Kidney (tissue), 14 donors: ENCODE measurements around the gene SOWAHA. TPM values are rescaled to one million over a fixed set of nuclear protein-coding genes. Genes with fewer than 3 reads are reported as not detected.
A peak's percentile ranks its signal among the peaks of the same experiment; 100 is the strongest.

Experiments
- DNase-seq, 5 donors: peaks; one replicate each; pipeline ENCODE4 v3.0.0-alpha.2; 2013 to 2020
- FAIRE-seq: peaks from 2 replicates; lab custom pipeline; 2012; peaks lifted over from hg19 to GRCh38; lab: Jason Lieb, UNC
- H3K27ac ChIP-seq, 2 donors: one replicate each; pipeline ENCODE4 v1.7.0; 2013; ENCODE audit warnings: low read depth in 2 of 2, low read length in 2 of 2, inconsistent platforms in 1 of 2
- H3K27me3 ChIP-seq: one replicate; pipeline ENCODE4 v1.7.1; 2013; ENCODE audit warnings: low read length, inconsistent platforms; ENCODE audit not compliant: control insufficient read depth, insufficient read depth
- H3K36me3 ChIP-seq, 3 donors: one replicate each; pipeline versions ENCODE4 v1.7.0 to v1.7.1; 2013; ENCODE audit warnings: low read length in 3 of 3, control low read depth in 1 of 3, inconsistent platforms in 1 of 3; ENCODE audit not compliant: insufficient read depth in 3 of 3, control insufficient read depth in 2 of 3
- H3K4me1 ChIP-seq, 3 donors: one replicate each; pipeline versions ENCODE4 v1.7.0 to v1.7.1; 2013; ENCODE audit warnings: low read length in 3 of 3, inconsistent platforms in 1 of 3, low read depth in 1 of 3; ENCODE audit not compliant: control insufficient read depth in 2 of 3, insufficient read depth in 2 of 3
- H3K4me3 ChIP-seq, 3 donors: one replicate each; pipeline versions ENCODE4 v1.7.0 to v1.8.1; 2013; ENCODE audit warnings: low read length in 3 of 3, control low read depth in 1 of 3, inconsistent platforms in 1 of 3
- H3K9ac ChIP-seq, 3 donors: one replicate each; pipeline versions ENCODE4 v1.7.0 to v1.7.1; 2013; ENCODE audit warnings: low read length in 3 of 3, control low read depth in 1 of 3, inconsistent platforms in 1 of 3
- H3K9me3 ChIP-seq, 3 donors: one replicate each; pipeline versions ENCODE4 v1.7.0 to v1.7.1; 2013; ENCODE audit warnings: low read length in 3 of 3, control low read depth in 1 of 3, inconsistent platforms in 1 of 3; ENCODE audit not compliant: control insufficient read depth in 2 of 3, insufficient read depth in 1 of 3
- intact Hi-C: fragments of 100-400 bp; cut with DNase I; formaldehyde crosslinking; loops from one replicate; pipeline ENCODE4 v1.11.1; 2022
- polyA plus RNA-seq: library from polyadenylated mRNA; stranded (reverse); fragments of 350-450 nt; fragmentation: Illumina TruSeq; extraction: RNeasy Lipid Tissue Mini Kit (QIAGEN cat#74804); gene quantifications from one replicate; pipeline ENCODE4 v1.2.3, GENCODE V29; 2014; ENCODE audit warnings: low read depth, low replicate concordance; ENCODE audit not compliant: insufficient read depth
- total RNA-seq: library from RNA; stranded (reverse); fragmentation: NEBNext Ultra II Directional; extraction: Animal tissue kit (Norgen Biotek cat#: 25700); gene quantifications from one replicate; pipeline ENCODE4 v1.2.1, GENCODE V29; 2021
- TF ChIP-seq, protein P1 (sequence below): IDR thresholded peaks from 3 replicates; pipeline ENCODE4 v1.5.1; 2012; ENCODE audit warnings: mild to moderate bottlenecking, moderate library complexity, borderline replicate concordance; ENCODE audit not compliant: insufficient read depth; ENCODE audit errors: extremely low read depth
- donor health status: control.
- donor health status: control.
- donor health status: control.
- donor health status: control.
- donor health status: control.
- donor health status: DM: yes; HTN: yes; CAD: no.
- donor health status: Normal renal cell carcinoma (clear cell type).

The SOWAHA gene
- total and polyA plus RNA-seq, 2 donors from 2014 or later: 4.1 to 7.1 TPM

DNA sequence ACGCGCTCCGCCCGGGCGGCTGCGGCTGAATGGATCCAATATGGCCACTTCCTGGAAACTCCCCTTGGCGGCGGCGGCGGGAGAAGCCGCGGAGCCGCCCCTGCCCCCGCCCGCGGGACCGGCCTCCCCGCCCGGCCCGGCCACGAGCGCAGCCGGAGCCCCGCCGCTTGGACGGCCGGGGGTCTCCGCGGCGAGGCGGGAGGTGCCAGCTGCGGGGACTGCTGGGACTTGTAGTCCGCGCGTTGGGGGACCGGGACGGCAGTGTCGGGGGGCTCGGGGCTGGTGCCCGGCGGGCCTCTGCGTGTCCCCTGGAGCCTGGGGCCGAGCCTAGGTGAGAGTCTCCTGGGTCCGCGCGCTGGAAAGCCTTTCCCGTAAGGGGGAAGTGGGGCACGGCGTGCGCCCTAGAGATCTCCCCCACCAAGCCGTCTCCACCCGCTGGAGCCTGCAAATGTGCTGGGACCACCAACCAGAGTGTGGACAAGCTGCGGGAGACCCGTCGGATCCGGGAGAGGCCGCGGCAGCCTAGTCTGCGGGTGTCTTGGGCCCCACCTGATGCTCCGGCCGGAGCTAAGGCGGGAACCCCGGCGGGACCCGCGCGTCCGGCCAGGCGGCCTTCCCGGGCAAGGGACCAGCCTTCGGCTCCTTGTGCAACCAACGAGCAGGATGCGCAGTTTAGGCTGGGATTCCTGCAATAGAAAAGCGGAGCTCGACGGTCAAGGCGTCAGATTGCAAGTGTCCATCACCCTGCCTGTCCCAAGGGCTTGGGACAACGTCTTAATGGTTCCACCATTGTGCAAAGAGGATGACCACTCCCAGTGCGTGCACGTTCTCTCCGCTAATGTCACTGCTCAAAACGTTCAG is 35.7 kb upstream of the SOWAHA start, which contains the start of gene SEPTIN8:
TSS of gene SEPTIN8 (minus strand) at position 31 of the 861 bp plus-strand sequence. CDS start 102 bp downstream, outside the sequence.
- DNase-seq: peak; percentile 53 to 88 (median 77)
- intact Hi-C loops: no loop called here
- peak within 1 kb of the TSS; percentile 68 to 89 (median 84) for H3K9ac ChIP-seq
- H3K4me3 ChIP-seq: peak within 1 kb of the TSS; percentile 68 to 76 (median 71)
- H3K27me3 ChIP-seq: no peaks in the 10 kb centered on the region
- no peaks in the 10 kb centered on the region for H3K9me3 ChIP-seq
- peaks cover 5 to 18% (median 11%) of the 10 kb centered on the region in 3 donors for H3K4me1 ChIP-seq
- TF ChIP-seq, protein P1, sequence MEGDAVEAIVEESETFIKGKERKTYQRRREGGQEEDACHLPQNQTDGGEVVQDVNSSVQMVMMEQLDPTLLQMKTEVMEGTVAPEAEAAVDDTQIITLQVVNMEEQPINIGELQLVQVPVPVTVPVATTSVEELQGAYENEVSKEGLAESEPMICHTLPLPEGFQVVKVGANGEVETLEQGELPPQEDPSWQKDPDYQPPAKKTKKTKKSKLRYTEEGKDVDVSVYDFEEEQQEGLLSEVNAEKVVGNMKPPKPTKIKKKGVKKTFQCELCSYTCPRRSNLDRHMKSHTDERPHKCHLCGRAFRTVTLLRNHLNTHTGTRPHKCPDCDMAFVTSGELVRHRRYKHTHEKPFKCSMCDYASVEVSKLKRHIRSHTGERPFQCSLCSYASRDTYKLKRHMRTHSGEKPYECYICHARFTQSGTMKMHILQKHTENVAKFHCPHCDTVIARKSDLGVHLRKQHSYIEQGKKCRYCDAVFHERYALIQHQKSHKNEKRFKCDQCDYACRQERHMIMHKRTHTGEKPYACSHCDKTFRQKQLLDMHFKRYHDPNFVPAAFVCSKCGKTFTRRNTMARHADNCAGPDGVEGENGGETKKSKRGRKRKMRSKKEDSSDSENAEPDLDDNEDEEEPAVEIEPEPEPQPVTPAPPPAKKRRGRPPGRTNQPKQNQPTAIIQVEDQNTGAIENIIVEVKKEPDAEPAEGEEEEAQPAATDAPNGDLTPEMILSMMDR: no peak
- peak within 1 kb of the TSS; percentile 83 to 84 for H3K27ac ChIP-seq
- no peaks in the 10 kb centered on the region for H3K36me3 ChIP-seq
- FAIRE-seq: no peak

DNA sequence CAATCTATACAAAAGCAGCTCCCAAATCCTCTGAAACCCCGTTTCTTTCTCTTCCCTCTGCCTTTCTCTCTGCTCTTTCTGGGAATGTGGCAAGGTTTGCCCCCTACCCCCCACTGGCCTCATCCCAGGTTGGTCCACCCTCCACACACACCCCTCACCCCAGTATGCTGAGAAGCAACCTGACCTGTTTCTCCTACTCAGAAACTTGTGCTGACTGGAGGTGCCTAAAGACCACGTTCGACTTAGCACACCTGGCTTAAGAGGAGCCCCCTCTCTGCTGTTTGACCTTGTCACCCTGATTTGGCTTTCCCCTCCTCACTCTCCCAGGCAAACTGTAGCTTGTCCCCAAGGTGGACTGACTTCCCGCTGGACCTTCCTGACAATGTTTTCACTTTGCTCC is 35.0 kb upstream of the SOWAHA start:
- peak overlapping the region in 1 of 2 donors; percentile 17 for H3K27ac ChIP-seq
- FAIRE-seq (no peak), DNase-seq (no peak)
- TF ChIP-seq, protein P1: no peak
- no peaks in the 10 kb centered on the region for H3K27me3 ChIP-seq
- no peaks in the 10 kb centered on the region for H3K9me3 ChIP-seq
- peak overlapping the region; percentile 68 to 89 (median 77) for H3K9ac ChIP-seq
- H3K4me3 ChIP-seq: peak overlapping the region in 2 of 3 donors; percentile 68 to 71
- intact Hi-C loops: no loop called here
- H3K4me1 ChIP-seq: peaks cover 5 to 18% (median 11%) of the 10 kb centered on the region in 3 donors
- no peaks in the 10 kb centered on the region for H3K36me3 ChIP-seq

DNA sequence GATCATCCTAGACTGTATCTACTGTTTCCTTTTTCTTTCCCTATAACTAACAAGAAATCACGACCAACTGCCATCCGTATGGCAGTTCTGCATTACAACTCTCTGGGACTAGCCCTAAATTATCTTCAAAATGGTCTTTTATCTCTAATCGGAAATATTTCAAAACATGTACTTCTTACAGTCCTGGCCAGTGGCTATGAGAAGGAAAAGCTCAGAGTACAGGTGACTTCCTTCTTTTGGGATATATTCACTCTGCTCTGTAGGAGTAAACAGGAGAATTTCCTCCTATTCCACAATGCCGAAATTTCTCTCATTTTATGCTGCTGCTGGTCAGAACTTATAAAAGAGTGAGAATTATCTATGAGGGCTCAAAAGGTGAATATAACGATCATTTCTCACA is 34.2 kb upstream of the SOWAHA start:
- H3K27ac ChIP-seq: no peak overlapping the region
- peaks cover 5 to 18% (median 11%) of the 10 kb centered on the region in 3 donors for H3K4me1 ChIP-seq
- H3K36me3 ChIP-seq: no peaks in the 10 kb centered on the region
- H3K27me3 ChIP-seq: no peaks in the 10 kb centered on the region
- no peak overlapping the region for H3K4me3 ChIP-seq
- DNase-seq: no peak
- FAIRE-seq: no peak
- TF ChIP-seq, protein P1: no peak
- intact Hi-C loops: no loop called here
- no peak overlapping the region for H3K9ac ChIP-seq
- H3K9me3 ChIP-seq: no peaks in the 10 kb centered on the region
